ENCODE measurements around the gene EPHA5.

DNA sequence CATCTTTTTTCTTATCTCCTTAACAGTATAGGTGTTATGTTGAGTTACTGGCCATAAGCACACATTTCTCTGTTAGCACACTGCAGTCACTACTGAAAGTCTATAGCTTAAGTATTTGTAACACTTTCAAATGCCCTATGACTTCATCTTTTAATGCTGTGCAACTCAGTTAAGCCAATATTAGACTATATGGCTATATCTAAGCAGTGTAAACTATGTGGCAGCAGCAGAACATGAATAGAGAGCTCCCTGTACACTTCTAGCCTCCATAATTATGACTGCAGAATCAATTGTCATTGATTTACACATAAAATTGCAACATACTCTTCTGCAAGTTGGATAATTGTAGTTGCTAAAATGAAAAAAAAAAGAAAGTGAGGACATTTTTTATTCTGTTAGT lies 250.3 kb downstream of the EPHA5 start:
- TF ChIP-seq, protein P1, sequence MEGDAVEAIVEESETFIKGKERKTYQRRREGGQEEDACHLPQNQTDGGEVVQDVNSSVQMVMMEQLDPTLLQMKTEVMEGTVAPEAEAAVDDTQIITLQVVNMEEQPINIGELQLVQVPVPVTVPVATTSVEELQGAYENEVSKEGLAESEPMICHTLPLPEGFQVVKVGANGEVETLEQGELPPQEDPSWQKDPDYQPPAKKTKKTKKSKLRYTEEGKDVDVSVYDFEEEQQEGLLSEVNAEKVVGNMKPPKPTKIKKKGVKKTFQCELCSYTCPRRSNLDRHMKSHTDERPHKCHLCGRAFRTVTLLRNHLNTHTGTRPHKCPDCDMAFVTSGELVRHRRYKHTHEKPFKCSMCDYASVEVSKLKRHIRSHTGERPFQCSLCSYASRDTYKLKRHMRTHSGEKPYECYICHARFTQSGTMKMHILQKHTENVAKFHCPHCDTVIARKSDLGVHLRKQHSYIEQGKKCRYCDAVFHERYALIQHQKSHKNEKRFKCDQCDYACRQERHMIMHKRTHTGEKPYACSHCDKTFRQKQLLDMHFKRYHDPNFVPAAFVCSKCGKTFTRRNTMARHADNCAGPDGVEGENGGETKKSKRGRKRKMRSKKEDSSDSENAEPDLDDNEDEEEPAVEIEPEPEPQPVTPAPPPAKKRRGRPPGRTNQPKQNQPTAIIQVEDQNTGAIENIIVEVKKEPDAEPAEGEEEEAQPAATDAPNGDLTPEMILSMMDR (IDR thresholded peaks at IDR 0.05), result no peak
- no peak for TF ChIP-seq CREB1 (CRISPR knock-in tag; IDR thresholded peaks at IDR 0.05)
- TF ChIP-seq ELF4 (CRISPR knock-in tag; IDR thresholded peaks at IDR 0.05; ENCODE audit: low read depth), result no peak

Measured in WTC11 (cell line).